ENCODE data around the gene GABBR2.

- TF ChIP-seq POLR2A (IDR thresholded peaks at IDR 0.05) (no peak), CTCF (IDR thresholded peaks at IDR 0.05) (no peak)
Observed at GRCh38 chr9:98427491-98427890, 281.2 kb downstream of the GABBR2 start.
